ENCODE data around the gene CYBRD1. TPM values are rescaled to one million over a fixed set of nuclear protein-coding genes. Genes with fewer than 3 reads are reported as not detected.

Gene CYBRD1
- total RNA-seq, 1 donor from 2014 or later = 25.0 TPM

- DNase-seq (ENCODE audit: low read depth in 2 of 2) = no peak
These were observed 31.0 kb downstream of the CYBRD1 start for GRCh38 chr2:171553236-171553635.

- DNase-seq (ENCODE audit: low read depth in 2 of 2) = peak in 1 of 2 donors; percentile 9
These were observed 31.6 kb downstream of the CYBRD1 start for GRCh38 chr2:171553858-171554257.

- DNase-seq (ENCODE audit: low read depth in 2 of 2) = peak in 1 of 2 donors; percentile 37
These were observed 32.8 kb downstream of the CYBRD1 start for GRCh38 chr2:171554991-171555615.

GRCh38 chr2:171557363-171557762 lies 35.1 kb downstream of the CYBRD1 start:
- no peak for DNase-seq (ENCODE audit: low read depth in 2 of 2)

- no peak for DNase-seq (ENCODE audit: low read depth in 2 of 2)
These were observed 41.0 kb downstream of the CYBRD1 start for GRCh38 chr2:171563301-171563700.

GRCh38 chr2:171564463-171564862 lies 42.2 kb downstream of the CYBRD1 start:
- DNase-seq (ENCODE audit: low read depth in 2 of 2) = no peak

- DNase-seq (ENCODE audit: low read depth in 2 of 2) = no peak
These were observed 43.8 kb downstream of the CYBRD1 start for GRCh38 chr2:171566057-171566456.

- DNase-seq (ENCODE audit: low read depth in 2 of 2) = no peak
These were observed 44.5 kb downstream of the CYBRD1 start for GRCh38 chr2:171566753-171567152.

- no peak for DNase-seq (ENCODE audit: low read depth in 2 of 2)
These were observed 45.8 kb downstream of the CYBRD1 start for GRCh38 chr2:171568089-171568488.

GRCh38 chr2:171571721-171572120 lies 49.4 kb downstream of the CYBRD1 start:
- no peak for DNase-seq (ENCODE audit: low read depth in 2 of 2)

GRCh38 chr2:171574149-171574795 lies 52.0 kb downstream of the CYBRD1 start:
- peak; percentile 76 to 82 for DNase-seq (ENCODE audit: low read depth in 2 of 2)

- no peak for DNase-seq (ENCODE audit: low read depth in 2 of 2)
These were observed 53.3 kb downstream of the CYBRD1 start for GRCh38 chr2:171575606-171576005.

- no peak for DNase-seq (ENCODE audit: low read depth in 2 of 2)
These were observed 56.0 kb downstream of the CYBRD1 start for GRCh38 chr2:171578127-171578803.

- DNase-seq (ENCODE audit: low read depth in 2 of 2) = no peak
These were observed 57.2 kb downstream of the CYBRD1 start for GRCh38 chr2:171579481-171579880.

- DNase-seq (ENCODE audit: low read depth in 2 of 2) = no peak
These were observed 61.3 kb downstream of the CYBRD1 start for GRCh38 chr2:171583566-171583965.

- DNase-seq (ENCODE audit: low read depth in 2 of 2) = no peak
These were observed 61.7 kb downstream of the CYBRD1 start for GRCh38 chr2:171584001-171584400.

- no peak for DNase-seq (ENCODE audit: low read depth in 2 of 2)
These were observed 64.9 kb downstream of the CYBRD1 start for GRCh38 chr2:171587132-171587531.

- no peak for DNase-seq (ENCODE audit: low read depth in 2 of 2)
These were observed 65.3 kb downstream of the CYBRD1 start for GRCh38 chr2:171587567-171587966.

- DNase-seq (ENCODE audit: low read depth in 2 of 2) = no peak
These were observed 67.8 kb downstream of the CYBRD1 start for GRCh38 chr2:171590116-171590515.

- no peak for DNase-seq (ENCODE audit: low read depth in 2 of 2)
These were observed 69.8 kb downstream of the CYBRD1 start for GRCh38 chr2:171592036-171592555.

- DNase-seq (ENCODE audit: low read depth in 2 of 2) = no peak
These were observed 73.2 kb downstream of the CYBRD1 start for GRCh38 chr2:171595456-171595855.

GRCh38 chr2:171595896-171596295 lies 73.6 kb downstream of the CYBRD1 start:
- DNase-seq (ENCODE audit: low read depth in 2 of 2) = peak in 1 of 2 donors; percentile 60

All from lung microvascular endothelial cell (primary cell).